Upper lobe of right lung (tissue), 1 donor: ENCODE data around the gene FNDC1. TPM values are rescaled to one million over a fixed set of nuclear protein-coding genes. Genes with fewer than 3 reads are reported as not detected.

Experiments used
- ATAC-seq: fragments of 200-7000 bp; cut with Tn5 transposase; one replicate; pipeline ENCODE4 v1.9.1; 2020; ENCODE audit warnings: mild to moderate bottlenecking, moderate library complexity
- DNase-seq: peaks from one replicate; pipeline ENCODE4 v3.0.0-alpha.2; 2020
- H3K27ac ChIP-seq: fragments of 200-600 bp; one replicate; pipeline ENCODE4 v1.8.0; 2022
- H3K27me3 ChIP-seq: fragments of 200-600 bp; one replicate; pipeline ENCODE4 v1.8.0; 2022; ENCODE audit warnings: mild to moderate bottlenecking
- H3K36me3 ChIP-seq: fragments of 200-600 bp; one replicate; pipeline ENCODE4 v1.8.0; 2022
- H3K4me1 ChIP-seq: fragments of 200-600 bp; one replicate; pipeline ENCODE4 v1.8.0; 2022
- H3K4me3 ChIP-seq: fragments of 200-600 bp; one replicate; pipeline ENCODE4 v1.8.0; 2022; ENCODE audit warnings: mild to moderate bottlenecking
- H3K9me3 ChIP-seq: fragments of 200-600 bp; one replicate; pipeline ENCODE4 v1.8.0; 2022
- intact Hi-C: fragments of 100-400 bp; cut with DNase I; formaldehyde crosslinking; loops from one replicate; pipeline ENCODE4 v1.11.0; 2022
- total RNA-seq: library from RNA; stranded (reverse); fragmentation: NEBNext Ultra II Directional; extraction: Animal tissue kit (Norgen Biotek cat#: 25700); gene quantifications from one replicate; pipeline ENCODE4 v1.2.1, GENCODE V29; 2021
- TF ChIP-seq, protein P1 (sequence below): fragments of 200-600 bp; IDR thresholded peaks from one replicate; pipeline ENCODE4 v1.8.0; 2022; ENCODE audit warnings: antibody characterized with exemption
- donor health status: DM: no; HTN: yes; CAD: no; lungs with severe emphysema.

FNDC1 gene
- total RNA-seq, 1 donor from 2014 or later: 1.1 TPM

DNA sequence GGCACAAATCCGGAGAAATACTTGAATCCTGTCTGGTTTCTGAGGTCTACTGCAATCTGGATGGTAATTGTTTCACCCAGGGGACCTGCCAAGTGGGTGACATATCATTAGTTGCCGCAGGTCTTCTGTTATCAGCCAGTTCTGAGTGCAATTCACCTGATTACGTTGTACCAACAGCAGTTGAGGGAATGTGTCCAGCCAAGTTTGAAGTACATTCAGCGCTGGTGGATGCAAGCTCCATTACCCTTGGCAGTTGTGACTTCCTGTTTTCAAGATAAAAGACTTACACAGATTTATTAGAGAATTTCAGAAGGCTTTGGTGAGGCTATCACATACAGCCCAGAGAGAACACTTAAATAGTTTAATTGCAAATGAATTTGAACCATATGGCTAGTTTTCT, 42.8 kb downstream of the FNDC1 start:
- TF ChIP-seq, protein P1, sequence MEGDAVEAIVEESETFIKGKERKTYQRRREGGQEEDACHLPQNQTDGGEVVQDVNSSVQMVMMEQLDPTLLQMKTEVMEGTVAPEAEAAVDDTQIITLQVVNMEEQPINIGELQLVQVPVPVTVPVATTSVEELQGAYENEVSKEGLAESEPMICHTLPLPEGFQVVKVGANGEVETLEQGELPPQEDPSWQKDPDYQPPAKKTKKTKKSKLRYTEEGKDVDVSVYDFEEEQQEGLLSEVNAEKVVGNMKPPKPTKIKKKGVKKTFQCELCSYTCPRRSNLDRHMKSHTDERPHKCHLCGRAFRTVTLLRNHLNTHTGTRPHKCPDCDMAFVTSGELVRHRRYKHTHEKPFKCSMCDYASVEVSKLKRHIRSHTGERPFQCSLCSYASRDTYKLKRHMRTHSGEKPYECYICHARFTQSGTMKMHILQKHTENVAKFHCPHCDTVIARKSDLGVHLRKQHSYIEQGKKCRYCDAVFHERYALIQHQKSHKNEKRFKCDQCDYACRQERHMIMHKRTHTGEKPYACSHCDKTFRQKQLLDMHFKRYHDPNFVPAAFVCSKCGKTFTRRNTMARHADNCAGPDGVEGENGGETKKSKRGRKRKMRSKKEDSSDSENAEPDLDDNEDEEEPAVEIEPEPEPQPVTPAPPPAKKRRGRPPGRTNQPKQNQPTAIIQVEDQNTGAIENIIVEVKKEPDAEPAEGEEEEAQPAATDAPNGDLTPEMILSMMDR: no peak
- Histone ChIP-seq H3K36me3 (no peaks in the 10 kb centered on the region), H3K27ac (no peak overlapping the region), H3K9me3 (no peaks in the 10 kb centered on the region), H3K4me1 (no peaks in the 10 kb centered on the region), H3K4me3 (no peak overlapping the region), H3K27me3 (no peaks in the 10 kb centered on the region)
- intact Hi-C loops: no loop called here
- no peak for DNase-seq
- peak; percentile 57 for ATAC-seq

DNA sequence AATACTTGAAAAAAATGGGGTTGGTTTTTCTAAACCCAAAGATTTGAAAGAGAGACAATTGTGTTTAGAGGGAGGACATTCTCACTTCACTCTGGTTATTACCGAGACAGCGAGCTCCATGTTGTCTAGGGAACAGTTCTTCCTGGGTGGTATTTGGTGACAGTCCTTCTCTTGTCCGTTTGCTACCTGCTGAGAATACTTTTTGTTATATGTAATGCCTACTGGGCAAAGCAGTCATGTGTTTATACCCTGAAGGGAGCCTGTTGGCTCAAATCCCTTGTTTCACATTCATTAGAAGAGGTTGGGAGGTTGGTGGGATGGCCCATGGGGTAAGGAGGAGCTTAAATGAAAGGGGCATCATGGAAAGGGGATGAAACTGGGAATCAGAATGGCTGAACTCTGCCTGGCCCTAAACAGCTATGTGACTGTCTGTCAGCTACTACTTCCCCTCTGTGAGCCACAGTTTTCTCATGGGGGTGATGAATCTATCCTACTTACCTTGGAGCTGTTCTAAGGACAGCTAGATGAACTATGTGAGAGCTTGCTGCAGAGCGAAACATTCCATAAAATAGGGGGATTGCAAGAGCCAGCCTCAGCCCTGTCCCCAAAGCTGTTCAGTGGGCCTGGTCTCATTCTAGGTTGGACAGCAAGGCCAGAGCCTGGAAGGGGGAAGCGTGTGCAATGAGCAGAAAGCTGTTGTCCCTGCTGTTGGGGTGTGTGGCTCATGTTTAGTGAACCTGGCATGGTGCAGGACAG, 43.5 kb downstream of the FNDC1 start:
- TF ChIP-seq, protein P1: no peak
- intact Hi-C loops: no loop called here

DNA sequence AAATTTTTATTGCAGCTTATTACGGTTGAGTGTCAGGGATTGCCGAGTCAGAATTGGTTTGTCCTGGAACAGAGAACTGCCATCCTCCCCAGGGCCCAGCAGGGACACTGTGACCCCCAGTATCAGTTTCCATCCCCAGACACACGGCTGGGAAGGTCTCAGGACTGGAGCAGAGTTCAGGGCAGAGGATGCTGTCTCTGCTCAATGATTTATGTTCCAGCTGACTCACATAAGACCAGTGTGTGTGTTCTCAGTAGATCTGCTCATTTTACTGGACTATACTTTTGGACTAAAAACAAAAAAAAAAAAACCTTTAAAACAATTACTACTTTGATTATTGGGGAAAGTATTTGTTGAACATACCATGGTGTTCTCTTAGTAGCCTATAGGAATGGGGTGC, 44.2 kb downstream of the FNDC1 start:
- TF ChIP-seq, protein P1: no peak
- Histone ChIP-seq H3K4me3 (no peak overlapping the region), H3K27ac (no peak overlapping the region), H3K9me3 (no peaks in the 10 kb centered on the region), H3K27me3 (no peaks in the 10 kb centered on the region), H3K4me1 (no peaks in the 10 kb centered on the region), H3K36me3 (no peaks in the 10 kb centered on the region)
- intact Hi-C loops: no loop called here
- ATAC-seq (no peak), DNase-seq (no peak)

More for the DNA sequence above, 43.5 kb downstream of the FNDC1 start:
- no peaks in the 10 kb centered on the region for H3K27me3 ChIP-seq
- H3K4me3 ChIP-seq: no peak overlapping the region
- no peaks in the 10 kb centered on the region for H3K9me3 ChIP-seq
- DNase-seq (no peak), ATAC-seq (no peak)
- no peak overlapping the region for H3K27ac ChIP-seq
- no peaks in the 10 kb centered on the region for H3K4me1 ChIP-seq
- no peaks in the 10 kb centered on the region for H3K36me3 ChIP-seq

DNA sequence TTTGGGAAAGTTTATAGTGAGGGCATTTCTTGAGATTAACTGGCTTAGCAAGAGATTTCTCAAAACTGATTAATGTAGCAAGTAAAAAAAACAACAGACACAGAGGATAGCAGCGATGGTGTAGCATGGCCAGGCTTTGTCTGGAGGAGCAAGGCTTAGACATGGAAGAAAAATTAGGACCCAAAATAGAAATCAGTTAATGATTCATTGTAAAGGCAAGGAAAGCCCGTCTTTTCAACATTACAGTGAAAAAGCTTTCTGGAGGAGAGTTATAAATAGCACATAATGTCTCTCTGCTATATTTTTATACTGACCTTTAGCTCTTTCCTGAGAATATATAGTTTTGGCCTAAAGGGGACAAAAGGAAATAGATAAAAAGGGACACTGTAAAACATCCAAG, 45.1 kb downstream of the FNDC1 start:
- Histone ChIP-seq H3K27ac (no peak overlapping the region), H3K4me1 (no peaks in the 10 kb centered on the region), H3K4me3 (no peak overlapping the region), H3K36me3 (no peaks in the 10 kb centered on the region), H3K9me3 (no peaks in the 10 kb centered on the region), H3K27me3 (no peaks in the 10 kb centered on the region)
- TF ChIP-seq, protein P1: no peak
- intact Hi-C loops: no loop called here
- ATAC-seq (no peak), DNase-seq (no peak)

DNA sequence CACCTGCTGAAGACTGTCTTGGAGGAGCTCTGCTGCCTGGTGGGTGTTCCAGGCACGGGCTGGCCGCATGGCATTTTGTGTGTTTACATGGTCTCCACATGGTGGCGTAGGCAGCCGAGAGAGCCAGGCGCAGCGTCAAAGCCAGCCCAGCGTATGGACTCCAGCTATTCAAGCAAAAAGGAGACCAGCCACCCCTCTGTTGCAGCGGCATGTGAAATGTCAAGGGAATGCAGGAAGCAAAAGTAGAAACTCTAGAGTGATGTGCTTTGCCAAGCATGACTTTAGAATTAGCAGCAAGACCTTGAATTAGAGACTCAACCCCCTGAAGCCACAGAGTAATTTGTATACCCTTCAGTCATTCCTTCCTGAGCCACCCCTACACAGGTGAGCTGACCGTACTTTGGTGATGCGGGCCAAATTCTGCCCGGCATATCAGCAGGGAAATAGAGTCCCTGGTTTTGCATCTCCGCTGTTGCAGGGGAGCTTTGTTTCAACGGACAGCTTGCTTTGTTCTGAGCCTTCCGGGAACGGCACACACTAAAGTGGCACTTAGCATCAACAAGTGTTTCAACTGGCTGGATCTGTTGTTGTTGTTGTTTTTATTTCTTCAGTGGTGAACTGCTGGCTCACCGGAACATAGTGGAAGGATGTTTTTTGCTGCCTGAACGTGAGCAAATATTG, 48.5 kb downstream of the FNDC1 start:
- no peak overlapping the region for H3K27ac ChIP-seq
- H3K4me3 ChIP-seq: no peak overlapping the region
- no peaks in the 10 kb centered on the region for H3K4me1 ChIP-seq
- DNase-seq: no peak
- H3K27me3 ChIP-seq: no peaks in the 10 kb centered on the region
- TF ChIP-seq, protein P1: peak; percentile 36
- no peaks in the 10 kb centered on the region for H3K36me3 ChIP-seq
- no peaks in the 10 kb centered on the region for H3K9me3 ChIP-seq
- intact Hi-C loops: no loop called here
- ATAC-seq: peak; percentile 83
